Upper lobe of right lung (tissue), 1 donor: ENCODE results near the gene MYO18B. TPM values are rescaled to one million over a fixed set of nuclear protein-coding genes. Genes with fewer than 3 reads are reported as not detected.

ENCODE experiments used
- ATAC-seq: fragments of 200-7000 bp; cut with Tn5 transposase; one replicate; pipeline ENCODE4 v1.9.1; 2020; ENCODE audit warnings: mild to moderate bottlenecking, moderate library complexity
- DNase-seq: peaks from one replicate; pipeline ENCODE4 v3.0.0-alpha.2; 2020
- H3K27ac ChIP-seq: fragments of 200-600 bp; one replicate; pipeline ENCODE4 v1.8.0; 2022
- H3K27me3 ChIP-seq: fragments of 200-600 bp; one replicate; pipeline ENCODE4 v1.8.0; 2022; ENCODE audit warnings: mild to moderate bottlenecking
- H3K36me3 ChIP-seq: fragments of 200-600 bp; one replicate; pipeline ENCODE4 v1.8.0; 2022
- H3K4me1 ChIP-seq: fragments of 200-600 bp; one replicate; pipeline ENCODE4 v1.8.0; 2022
- H3K4me3 ChIP-seq: fragments of 200-600 bp; one replicate; pipeline ENCODE4 v1.8.0; 2022; ENCODE audit warnings: mild to moderate bottlenecking
- H3K9me3 ChIP-seq: fragments of 200-600 bp; one replicate; pipeline ENCODE4 v1.8.0; 2022
- intact Hi-C: fragments of 100-400 bp; cut with DNase I; formaldehyde crosslinking; loops from one replicate; pipeline ENCODE4 v1.11.0; 2022
- total RNA-seq: library from RNA; stranded (reverse); fragmentation: NEBNext Ultra II Directional; extraction: Animal tissue kit (Norgen Biotek cat#: 25700); gene quantifications from one replicate; pipeline ENCODE4 v1.2.1, GENCODE V29; 2021
- TF ChIP-seq, protein P1 (sequence below): fragments of 200-600 bp; IDR thresholded peaks from one replicate; pipeline ENCODE4 v1.8.0; 2022; ENCODE audit warnings: antibody characterized with exemption
- donor health status: DM: no; HTN: yes; CAD: no; lungs with severe emphysema.

MYO18B gene
- total RNA-seq, 1 donor from 2014 or later, result 0.14 TPM

DNA sequence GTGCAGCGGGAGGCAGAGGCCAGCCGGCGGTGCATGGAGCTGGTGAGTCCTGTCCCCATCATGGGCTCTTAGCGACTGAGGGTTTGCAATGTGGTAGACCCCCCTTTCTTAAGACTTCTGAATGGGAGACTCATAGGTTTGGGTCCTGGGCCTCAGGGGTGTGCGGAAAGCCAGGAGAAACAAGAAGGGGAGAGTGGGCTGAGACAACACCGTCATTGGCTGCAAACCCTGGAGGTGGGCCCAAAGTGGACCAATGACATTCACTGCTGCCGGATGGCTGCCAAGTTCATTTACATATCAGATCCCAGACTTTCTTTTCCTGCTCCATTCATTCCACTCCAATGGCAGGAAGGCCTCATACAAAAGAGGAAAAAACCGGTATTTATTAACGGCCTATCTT is 213.3 kb downstream of the MYO18B start:
- ATAC-seq, result no peak

DNA sequence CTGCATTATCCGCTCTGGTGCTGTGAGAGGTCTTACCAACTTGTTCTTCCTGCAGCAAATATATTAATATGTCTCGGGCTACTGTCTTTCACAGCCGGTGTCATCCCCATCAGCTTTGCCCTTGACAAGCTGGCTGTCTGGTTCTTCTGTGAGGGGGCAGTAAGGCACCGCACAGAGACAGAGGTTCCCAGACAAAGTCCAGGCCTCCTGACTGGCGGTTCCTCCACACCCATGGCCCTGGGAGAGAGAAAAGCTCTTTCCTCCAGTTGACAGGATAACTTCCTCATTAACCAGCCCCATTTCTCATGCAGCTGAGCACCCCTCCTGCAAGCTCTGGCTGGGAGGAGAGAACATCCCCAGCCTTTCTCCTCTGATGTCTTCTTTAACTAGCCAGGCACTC is 214.8 kb downstream of the MYO18B start:
- no peak for DNase-seq
- H3K27me3 ChIP-seq, result no peaks in the 10 kb centered on the region
- no peak overlapping the region for H3K27ac ChIP-seq
- intact Hi-C loops, result no loop called here
- no peaks in the 10 kb centered on the region for H3K9me3 ChIP-seq
- TF ChIP-seq, protein P1, sequence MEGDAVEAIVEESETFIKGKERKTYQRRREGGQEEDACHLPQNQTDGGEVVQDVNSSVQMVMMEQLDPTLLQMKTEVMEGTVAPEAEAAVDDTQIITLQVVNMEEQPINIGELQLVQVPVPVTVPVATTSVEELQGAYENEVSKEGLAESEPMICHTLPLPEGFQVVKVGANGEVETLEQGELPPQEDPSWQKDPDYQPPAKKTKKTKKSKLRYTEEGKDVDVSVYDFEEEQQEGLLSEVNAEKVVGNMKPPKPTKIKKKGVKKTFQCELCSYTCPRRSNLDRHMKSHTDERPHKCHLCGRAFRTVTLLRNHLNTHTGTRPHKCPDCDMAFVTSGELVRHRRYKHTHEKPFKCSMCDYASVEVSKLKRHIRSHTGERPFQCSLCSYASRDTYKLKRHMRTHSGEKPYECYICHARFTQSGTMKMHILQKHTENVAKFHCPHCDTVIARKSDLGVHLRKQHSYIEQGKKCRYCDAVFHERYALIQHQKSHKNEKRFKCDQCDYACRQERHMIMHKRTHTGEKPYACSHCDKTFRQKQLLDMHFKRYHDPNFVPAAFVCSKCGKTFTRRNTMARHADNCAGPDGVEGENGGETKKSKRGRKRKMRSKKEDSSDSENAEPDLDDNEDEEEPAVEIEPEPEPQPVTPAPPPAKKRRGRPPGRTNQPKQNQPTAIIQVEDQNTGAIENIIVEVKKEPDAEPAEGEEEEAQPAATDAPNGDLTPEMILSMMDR, result no peak
- H3K4me1 ChIP-seq, result no peaks in the 10 kb centered on the region
- H3K4me3 ChIP-seq, result no peak overlapping the region
- no peaks in the 10 kb centered on the region for H3K36me3 ChIP-seq
- no peak for ATAC-seq

More for the DNA sequence above, 213.3 kb downstream of the MYO18B start:
- no peak overlapping the region for H3K4me3 ChIP-seq
- no peak for DNase-seq
- H3K9me3 ChIP-seq, result no peaks in the 10 kb centered on the region
- intact Hi-C loops, result no loop called here
- TF ChIP-seq, protein P1, result no peak
- H3K27ac ChIP-seq, result no peak overlapping the region
- H3K36me3 ChIP-seq, result no peaks in the 10 kb centered on the region
- H3K4me1 ChIP-seq, result no peaks in the 10 kb centered on the region
- H3K27me3 ChIP-seq, result no peaks in the 10 kb centered on the region

DNA sequence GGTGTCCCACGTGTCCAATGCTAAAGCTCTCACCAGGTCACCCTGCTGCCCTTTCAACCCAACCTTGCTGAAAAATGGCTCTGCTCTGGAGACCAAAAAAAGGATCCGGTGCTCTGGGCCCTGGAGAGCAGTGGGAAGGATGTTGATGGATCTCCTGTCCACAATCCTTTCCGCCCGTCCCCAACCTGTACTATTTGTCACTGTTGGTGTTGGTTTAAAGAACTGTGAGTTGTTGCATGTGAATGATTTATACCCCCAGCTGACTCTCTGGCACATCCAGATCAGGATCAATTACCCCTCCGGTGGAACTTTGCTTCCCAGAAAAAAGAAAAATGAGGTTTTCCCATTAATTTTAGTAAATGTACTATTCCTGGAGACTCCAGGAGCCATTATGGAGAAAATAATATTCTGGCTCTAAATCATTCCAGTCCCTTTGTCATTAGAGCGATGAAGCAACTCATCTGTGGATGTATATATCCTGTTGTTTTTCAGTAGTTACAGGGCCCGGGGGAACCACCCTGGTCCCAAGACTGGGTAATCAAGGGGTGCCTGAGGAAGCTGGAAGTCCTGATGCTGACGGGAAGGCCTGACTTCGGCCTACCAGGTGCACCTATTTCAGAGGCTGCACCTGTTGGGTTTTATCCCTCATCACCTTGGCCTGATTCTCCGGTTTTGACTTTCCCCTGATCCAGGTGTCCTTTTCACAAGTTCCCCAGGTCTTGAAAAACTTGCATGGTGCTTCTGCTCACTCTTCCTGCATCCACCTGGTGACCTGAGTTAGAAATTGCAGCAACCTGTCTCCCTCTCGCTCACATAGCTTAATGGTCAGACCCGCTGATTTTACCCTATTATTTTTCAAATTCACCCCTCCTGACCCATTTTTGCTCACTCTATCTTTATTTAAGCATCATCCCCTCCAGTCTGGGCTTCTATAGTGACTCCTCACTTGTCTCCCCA is 218.1 kb downstream of the MYO18B start:
- DNase-seq, result no peak
- Histone ChIP-seq H3K27ac (no peak overlapping the region), H3K27me3 (no peaks in the 10 kb centered on the region), H3K4me3 (no peak overlapping the region), H3K36me3 (no peaks in the 10 kb centered on the region), H3K4me1 (no peaks in the 10 kb centered on the region), H3K9me3 (no peaks in the 10 kb centered on the region)
- intact Hi-C loops, result no loop called here
- TF ChIP-seq, protein P1, result no peak
- ATAC-seq, result no peak

GRCh38 chr22:25961699-25962098 is 219.7 kb downstream of the MYO18B start:
- TF ChIP-seq, protein P1, result no peak
- H3K27ac ChIP-seq, result no peak overlapping the region
- ATAC-seq (no peak), DNase-seq (no peak)
- intact Hi-C loops, result no loop called here
- H3K4me3 ChIP-seq, result no peak overlapping the region
- H3K4me1 ChIP-seq, result no peaks in the 10 kb centered on the region
- H3K36me3 ChIP-seq, result no peaks in the 10 kb centered on the region
- H3K9me3 ChIP-seq, result no peaks in the 10 kb centered on the region
- no peaks in the 10 kb centered on the region for H3K27me3 ChIP-seq

GRCh38 chr22:25962711-25963110 is 220.7 kb downstream of the MYO18B start:
- H3K27me3 ChIP-seq, result no peaks in the 10 kb centered on the region
- no peak overlapping the region for H3K4me3 ChIP-seq
- intact Hi-C loops, result no loop called here
- no peaks in the 10 kb centered on the region for H3K4me1 ChIP-seq
- TF ChIP-seq, protein P1, result no peak
- H3K36me3 ChIP-seq, result no peaks in the 10 kb centered on the region
- DNase-seq, result no peak
- no peak overlapping the region for H3K27ac ChIP-seq
- ATAC-seq, result no peak
- no peaks in the 10 kb centered on the region for H3K9me3 ChIP-seq
